HS-5 (cell line): Measurements from ENCODE around the gene CCL26.
"Not testable (repeated sequence)": the region's sequence is repeated elsewhere in the genome, so short reads cannot be mapped to it uniquely, and the experiment has no call there.

Experiments used
- DNase-seq: peaks from one replicate; pipeline ENCODE4 v3.0.0-alpha.2; 2012; ENCODE audit warnings: low read depth

The CCL26 gene

DNA sequence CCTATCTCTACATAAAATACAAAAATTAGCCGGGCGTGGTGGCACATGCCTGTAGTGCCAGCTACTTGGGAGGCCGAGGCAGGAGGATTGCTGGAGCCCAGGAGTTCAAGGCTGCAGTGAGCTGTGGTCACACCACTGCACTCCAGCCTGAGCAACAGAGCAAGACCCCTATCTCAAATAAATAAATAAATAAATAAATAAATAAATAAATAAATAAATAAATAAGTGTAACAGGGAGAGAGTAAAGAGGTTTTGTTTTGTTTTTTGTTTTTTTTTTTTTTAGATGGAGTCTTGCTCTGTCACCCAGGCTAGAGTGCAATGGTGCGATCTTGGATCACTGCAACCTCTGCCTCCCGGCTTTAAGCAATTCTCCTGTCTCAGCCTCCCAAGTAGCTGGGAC is 20.6 kb upstream of the CCL26 start:
- DNase-seq, result not testable (repeated sequence)

DNA sequence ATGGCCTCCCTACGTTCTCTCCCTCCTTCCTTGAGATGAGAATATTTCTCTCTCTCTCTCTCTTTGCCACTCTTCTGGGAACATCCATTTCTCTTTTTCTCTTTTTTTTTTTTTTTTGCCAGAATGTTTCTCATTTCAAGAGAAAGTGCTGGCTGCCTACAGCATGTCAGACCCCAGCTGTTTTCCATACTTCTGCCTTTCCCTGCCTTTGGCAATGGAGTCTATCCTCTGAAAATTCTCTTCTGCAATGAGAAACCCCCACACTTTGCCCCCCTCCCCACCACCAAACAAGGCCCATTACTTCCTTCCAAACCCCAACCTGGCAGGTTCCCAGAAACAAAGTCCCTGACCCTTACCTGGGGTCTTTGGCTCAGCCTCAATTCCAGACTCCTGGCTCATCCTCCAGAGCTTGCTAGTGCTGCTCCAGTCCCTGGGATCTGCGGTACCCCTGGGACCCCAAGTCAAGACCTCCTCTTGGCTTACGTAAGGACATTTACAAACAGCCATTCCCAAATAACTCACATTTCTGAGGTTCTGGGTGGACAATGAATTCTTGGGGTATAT is 17.4 kb upstream of the CCL26 start:
- no peak for DNase-seq

DNA sequence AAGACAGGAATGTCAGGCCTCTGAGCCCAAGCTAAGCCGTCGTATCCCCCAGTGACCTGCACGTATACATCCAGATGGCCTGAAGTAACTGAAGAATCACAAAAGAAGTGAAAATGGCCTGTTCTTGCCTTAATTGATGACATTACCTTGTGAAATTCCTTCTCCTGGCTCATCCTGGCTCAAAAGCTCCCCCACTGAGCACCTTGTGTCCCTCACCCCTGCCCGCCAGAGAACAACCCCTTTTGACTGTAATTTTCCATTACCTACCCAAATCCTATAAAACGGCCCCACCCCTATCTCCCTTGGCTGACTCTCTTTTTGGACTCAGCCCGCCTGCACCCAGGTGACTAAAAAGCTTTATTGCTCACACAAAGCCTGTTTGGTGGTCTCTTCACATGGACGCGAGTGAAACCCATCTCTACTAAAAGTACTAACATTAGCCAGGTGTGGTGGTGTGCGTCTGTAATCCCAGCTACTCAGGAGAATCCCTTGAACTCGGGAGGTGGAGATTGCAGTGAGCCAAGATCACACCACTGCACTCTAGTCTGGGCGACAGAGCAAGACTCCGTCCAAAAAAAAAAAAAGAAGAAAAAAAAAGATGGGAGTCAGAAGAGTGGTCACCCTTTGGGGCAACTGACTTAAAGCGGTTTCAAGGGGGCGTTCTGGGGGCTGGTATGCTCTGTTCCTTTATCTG is 16.3 kb upstream of the CCL26 start:
- not testable (repeated sequence) for DNase-seq

DNA sequence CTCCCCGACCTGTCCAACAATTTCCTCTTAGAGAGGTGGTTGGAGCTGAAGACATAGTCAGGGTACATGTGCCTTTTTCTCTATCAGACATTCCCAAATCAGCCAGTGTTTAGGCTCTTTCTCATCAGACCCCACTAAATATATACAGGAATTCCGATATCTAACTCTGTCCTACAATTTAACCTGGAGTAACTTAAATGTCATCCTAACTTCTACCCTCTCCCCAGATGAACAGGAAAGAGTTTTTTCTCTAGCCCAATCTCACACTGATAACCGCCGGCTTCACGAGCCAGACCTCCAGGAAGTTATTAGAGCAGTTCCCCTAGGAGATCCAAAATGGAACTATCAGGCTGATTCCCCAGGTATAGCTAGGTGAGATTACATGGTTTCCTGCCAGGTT is 11.0 kb upstream of the CCL26 start:
- not testable (repeated sequence) for DNase-seq

DNA sequence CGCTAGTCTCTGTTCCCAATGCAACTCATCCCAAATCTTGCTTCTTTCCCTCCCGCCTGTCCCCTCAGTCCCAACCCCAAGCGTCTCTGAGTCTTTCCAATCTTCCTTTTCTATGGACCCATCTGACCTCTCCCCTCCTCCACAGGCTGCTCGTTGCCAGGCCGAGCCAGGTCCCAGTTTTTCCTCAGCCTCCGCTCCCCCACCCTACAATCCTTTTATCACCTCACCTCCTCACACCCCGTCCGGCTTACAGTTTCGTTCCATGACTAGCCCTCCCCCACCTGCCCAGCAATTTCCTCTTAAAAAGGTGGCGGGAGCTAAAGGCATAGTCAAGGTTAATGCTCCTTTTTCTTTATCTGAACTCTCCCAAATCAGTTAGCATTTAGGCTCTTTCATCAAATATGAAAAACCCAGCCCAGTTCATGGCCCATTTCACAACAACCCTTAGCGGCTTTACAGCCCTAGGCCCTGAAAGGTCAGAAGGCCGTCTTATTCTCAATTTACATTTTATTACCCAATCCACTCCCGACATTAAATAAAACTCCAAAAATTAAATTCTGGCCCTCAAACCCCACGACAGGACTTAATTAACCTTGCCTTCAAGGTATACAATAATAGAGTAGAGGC is 8.7 kb upstream of the CCL26 start:
- not testable (repeated sequence) for DNase-seq

DNA sequence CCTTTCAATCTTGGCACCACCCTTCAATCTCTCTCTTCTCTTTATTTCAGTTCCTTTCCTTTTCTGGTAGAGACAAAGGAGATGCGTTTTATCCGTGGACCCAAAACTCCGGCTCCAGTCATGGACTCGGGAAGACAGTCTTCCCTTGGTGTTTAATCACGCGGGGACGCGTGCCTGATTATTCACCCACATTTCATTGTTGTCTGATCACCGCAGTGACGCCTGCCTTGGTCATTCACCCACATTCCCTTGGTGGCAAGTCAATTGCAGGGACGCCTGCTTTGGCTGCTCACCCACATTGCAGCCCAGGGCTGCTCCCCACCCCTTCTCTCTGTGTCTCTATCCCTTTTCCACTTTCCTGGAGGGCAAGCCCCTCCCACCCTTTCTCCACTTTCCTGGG is 7.5 kb upstream of the CCL26 start:
- DNase-seq, result not testable (repeated sequence)

DNA sequence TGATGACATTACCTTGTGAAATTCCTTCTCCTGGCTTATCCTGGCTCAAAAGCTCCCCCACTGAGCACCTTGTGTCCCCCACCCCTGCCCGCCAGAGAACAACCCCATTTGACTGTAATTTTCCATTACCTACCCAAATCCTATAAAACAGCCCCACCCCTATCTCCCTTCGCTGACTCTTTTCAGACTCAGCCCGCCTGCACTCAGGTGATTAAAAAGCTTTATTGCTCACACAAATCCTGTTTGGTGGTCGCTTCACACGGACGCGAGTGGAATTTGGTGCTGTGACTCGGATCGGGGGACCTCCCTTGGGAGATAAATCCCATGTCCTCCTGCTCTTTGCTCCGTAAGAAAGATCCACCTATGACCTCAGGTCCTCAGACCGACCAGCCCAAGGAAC is 7.0 kb upstream of the CCL26 start:
- DNase-seq, result not testable (repeated sequence)

DNA sequence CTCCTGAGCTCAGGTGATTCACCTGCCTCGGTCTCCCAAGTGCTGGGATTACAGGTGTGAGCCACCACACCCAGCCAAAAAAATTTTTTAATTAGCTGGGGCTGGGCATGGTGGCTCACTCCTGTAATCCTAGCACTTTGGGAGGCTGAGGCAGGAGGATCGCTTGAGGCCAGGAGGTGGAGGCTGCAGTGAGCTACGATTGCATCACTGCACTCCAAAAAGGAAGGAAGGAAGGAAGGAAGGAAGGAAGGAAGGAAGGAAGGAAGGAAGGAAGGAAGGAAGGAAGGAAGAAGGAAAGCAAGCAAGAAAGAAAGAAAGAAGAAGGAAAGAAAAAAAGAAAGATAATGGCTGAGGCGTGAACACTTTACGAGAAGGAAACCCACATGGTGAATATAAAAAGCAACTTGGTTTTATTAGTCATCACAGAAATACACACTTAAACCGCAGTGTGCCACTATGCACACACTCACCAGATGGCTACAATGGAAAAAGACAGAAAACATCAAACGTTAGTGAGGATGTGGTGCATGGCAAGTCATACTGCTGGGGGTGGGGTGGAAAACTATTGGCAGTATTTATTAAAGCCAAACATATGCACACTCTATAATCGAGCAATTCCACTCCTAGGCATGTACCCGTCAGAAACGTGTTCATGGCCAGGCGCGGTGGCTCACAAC is 4.4 kb upstream of the CCL26 start:
- peak; percentile 67 for DNase-seq

DNA sequence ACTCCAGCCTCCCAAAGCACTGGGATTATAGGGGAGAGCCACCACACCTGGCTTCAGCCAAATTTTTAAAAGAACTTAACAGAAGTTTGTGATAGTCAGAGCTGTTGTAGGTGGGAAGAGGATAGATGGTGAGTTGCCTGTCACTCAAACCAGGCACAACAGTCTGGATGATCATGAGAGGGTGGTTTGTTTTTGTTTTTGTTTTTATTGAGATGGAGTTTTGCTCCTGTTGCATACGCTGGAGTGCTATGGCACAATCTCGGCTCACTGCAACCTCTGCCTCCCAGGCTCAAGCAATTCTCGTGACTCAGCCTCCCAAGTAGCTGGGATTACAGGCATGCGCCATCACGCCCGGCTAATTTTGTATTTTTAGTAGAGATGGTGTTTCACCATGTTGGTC is 1.9 kb upstream of the CCL26 start:
- DNase-seq, result not testable (repeated sequence)

DNA sequence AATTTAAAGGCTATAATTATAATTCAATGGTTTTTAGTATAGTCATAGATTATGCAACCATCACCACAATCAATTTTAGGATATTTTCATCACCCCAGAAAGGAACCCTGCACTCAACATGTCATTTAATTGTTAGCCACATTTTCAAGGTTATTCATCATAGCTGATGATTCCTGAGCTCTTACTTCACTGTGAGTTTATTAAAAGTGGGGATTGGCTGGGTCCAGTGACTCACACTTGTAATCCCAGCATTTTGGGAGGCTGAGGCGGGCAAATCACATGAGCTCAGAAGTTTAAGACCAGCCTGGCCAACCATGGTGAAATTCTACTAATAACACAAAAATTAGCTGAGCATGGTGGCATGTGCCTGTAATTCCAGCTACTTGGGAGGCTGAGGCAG is 787 bp downstream of the CCL26 start:
- peak; percentile 69 for DNase-seq

DNA sequence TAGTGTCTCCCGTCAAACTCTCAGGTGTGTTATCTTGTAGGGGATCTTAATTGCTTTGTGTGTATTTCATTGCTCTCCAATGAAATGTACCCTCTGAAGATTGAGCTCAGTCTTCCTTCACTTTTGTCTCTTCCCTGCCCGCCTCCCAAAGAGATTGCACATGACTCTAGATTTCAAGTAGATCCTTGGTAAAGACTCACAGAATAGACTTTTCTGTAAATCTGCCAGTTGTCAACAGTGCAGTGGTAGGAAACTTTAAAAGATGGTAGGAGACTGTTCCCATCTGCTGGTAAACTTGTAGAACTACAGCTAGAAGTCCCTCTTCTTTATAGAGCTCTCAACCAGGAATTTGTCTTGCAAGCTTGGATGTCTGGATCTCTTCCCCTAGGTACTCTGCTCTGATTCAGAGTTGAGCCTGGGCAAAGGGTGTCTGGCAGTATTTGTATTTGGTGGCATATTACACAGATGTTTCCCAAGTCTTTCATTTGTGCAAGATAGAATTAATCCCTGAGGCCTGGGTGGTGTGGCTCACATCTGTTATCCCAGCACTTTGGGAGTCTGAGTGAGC is 9.6 kb downstream of the CCL26 start:
- DNase-seq, result no peak

DNA sequence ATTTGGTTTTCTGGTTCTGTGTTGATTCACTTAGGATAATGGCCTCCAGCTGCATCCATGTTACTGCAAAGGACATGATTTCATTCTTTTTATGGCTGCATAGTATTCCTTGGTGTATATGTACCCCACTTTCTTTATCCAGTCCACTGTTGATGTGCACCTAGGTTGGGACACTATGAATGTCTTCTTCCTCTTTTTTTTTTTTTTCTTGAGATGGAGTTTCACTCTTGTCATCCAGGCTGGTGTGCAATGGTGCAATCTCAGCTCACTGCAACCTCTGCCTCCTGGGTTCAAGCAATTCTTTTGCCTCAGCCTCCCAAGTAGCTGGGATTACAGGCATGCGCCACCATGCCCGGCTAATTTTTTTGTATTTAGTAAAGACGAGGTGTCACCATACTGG is 10.2 kb downstream of the CCL26 start:
- not testable (repeated sequence) for DNase-seq

DNA sequence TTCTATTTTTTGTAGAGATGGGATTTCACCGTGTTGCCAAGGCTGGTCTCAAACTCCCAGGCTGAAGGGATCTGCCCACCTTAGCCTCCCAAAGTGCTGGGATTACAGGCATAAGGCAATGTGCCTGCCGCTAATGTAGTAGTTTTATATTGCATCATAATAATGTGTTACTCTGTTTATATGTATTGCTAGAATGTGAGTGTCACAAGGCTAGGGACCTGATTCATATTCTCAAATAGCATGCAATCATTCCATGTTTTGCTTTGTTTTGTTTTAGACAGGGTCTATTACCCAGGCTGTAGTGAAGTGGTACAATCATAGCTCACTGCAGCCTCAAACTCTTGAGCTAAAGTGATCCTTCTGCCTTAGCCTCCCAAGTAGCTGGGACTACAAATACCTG is 13.5 kb downstream of the CCL26 start:
- DNase-seq, result no peak

DNA sequence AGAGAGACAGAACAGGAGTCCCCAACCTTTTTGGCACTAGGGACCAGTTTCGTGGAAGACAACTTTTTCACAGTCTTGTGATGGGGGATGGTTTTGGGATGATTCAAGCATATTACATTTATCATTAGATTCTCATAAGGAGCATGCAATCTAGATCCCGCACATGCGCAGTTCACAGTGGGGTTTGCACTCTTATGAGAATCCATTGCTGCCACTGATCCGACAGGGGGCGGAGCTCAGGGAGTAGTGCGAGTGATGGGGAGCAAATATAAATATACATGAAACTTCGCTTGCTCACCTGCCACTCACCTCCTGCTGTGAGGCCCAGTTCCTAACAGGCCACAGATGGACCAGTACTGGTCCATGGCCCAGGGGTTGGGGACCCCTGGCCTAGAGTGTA is 14.2 kb downstream of the CCL26 start:
- DNase-seq, result no peak

DNA sequence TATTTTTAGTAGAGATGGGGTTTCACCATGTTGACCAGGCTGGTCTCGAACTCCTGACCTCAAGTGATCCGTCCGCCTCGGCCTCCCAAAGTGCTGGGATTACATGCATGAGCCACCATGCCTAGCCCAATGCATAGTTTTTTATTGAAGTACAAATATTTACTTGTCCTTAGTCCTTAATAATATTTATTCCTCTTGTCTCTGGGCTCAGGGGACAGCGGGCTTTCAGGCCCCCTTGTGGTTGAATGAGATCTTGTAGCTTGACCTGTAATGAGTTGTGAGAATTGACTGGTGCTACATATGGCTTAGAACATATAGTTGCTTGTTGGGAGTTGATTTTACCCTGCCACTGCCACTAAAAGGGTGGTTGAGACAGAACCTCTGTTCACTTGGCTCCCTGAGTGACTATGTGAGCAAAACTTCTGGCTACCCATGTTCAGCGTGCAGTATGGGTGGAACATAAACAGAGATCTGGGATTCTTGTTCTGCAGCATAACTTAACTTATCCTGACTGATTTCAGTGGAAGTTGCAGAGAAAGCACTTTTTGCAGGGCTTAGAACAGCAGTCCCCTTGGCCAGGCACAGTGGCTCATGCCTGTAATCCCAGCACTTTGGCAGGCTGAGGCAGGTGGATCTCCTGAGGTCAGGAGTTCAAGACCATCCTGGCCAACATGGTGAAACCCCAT is 14.9 kb downstream of the CCL26 start:
- no peak for DNase-seq

DNA sequence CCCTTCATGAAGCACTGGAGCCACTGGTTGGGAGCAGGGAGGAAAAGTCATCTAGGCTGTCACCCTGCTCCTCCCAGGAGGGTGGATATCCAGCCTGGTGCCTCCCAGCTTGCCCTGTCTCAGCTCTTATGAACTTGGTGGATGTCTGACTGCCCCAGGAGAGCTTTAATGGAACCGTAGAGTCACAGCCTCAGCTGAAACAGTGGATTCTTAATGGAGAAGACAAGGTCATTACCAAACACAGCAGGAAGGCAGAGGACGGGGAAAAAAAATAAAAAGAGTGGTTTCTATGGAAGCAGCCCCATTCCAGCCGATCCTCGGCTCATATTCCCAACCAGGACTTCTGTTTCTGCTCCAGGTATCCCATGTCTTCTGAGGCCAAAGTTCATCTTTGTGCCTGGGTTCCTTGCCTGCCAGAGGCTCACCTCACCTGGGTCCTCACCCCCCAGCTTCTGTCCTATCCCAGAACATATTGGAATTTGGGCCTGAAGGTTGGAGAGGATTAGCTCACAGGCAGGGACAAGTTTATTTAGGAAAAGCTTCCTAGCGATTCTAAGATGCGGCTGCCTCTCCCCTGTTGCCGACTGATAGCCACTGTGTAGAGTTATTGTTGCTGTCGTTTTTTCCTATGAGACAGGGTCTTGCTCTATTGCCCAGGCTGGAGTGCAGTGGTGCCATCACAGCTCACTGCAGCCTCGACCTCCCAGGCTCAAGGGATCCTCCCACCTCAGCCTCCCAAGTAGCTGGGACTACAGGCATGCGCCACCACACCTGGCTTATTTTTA is 15.6 kb downstream of the CCL26 start:
- no peak for DNase-seq

DNA sequence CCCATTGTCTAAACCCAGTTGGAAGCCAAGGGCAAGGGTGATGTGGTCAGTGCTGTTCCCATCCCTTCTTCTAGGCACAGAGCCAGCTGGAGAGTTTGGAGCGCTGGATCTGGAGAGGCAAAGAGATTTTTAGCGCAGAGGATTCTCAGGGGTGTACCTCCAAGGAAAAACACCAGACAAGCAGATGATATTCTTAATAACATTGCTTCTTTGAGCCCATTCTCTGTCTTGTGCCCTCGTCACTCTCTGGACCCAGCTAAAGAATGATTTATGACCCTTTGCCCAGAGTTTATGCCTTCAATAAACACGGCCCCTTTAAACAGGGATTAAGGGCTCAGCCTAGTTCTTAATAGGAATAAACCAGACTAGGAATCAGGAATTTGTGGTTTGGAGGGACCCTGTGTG is 28.6 kb downstream of the CCL26 start:
- no peak for DNase-seq

DNA sequence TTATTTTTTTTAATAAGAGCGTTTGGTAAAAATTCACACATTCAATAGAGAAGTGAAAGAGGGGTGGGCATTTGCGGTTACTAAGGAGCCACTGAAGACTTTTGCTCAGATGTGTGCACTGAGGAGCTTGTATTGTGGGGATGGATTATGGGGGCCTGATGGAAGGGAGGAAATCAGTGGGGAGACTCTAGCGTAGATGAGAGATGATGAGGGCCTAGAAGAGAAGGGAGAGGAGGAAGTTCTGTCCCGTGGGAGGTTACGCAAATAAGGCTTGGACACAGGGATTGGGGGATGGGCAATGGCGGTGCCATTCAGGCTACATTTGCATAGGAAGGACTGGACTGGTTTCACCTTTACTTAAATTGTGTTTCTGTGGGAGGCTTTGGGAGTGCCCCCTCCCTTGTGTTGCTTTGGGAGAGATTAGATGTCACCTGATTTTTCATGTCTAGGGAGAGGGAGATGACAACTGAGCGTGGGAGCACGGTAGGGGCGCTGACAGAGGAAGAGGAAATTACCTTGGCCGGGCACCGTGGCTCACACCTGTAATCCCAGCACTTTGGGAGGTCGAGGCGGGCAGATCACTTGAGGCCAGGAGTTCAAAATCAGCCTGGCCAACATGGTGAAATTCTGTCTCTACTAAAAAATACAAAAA is 31.0 kb downstream of the CCL26 start:
- no peak for DNase-seq

DNA sequence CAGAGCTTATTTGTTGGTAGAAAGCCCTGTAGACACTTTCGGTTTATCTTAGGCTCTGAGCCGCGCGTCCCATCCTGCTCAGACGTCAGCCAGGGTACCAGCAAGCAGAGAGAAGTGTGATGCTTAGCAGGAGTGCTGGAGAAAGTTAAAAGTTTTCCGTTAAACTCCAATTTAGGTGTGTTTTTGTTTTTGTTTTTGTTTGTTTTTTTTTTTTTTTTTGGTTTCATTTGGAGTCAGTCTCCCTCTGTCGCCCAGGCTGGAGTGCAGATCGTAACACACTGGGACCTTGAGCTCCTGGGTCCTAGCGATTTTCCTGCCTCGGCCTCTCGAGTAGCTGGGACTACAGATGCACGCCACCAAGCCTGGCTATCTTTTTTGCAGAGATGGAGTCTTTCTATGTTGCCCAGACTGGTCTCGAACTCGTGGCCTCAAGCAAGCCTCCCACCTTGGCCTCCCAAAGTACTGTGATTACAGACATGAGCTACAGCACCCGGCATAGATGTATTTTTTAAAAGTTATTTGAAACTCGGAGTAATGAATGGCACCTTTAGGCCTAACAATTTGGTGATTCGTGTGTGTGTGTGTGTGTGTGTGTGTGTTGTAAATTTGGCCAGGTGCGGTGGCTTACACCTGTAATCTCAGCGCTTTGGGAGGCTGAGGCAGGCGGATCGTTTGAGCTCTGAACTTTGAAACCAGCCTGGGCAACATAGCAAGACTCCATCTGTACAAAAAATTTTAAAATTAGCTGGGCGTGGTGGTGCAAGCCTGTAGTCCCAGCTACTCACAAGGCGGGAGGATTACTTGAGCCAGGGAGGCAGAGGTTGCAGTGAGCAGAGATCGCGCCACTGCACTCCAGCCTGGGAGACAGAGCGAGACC is 32.0 kb downstream of the CCL26 start:
- DNase-seq, result no peak
